ENCODE data around the gene RNF222.

GRCh38 chr17:8417806-8418205, 20.2 kb upstream of the RNF222 start:
- no peak for TF ChIP-seq CTCF (conservative IDR thresholded peaks at IDR 0.05 in 1 of 2, IDR thresholded peaks at IDR 0.05 in 1 of 2; ENCODE audit: low read depth in 1 of 2, low read length in 2 of 2)
- no peak for TF ChIP-seq EZH2 (IDR thresholded peaks at IDR 0.05; ENCODE audit: low read length, missing control alignments)

Data from fibroblast of lung (primary cell).